Lower leg skin (tissue), 3 donors: ENCODE results near the gene MYO1E.

Experiments used
- CTCF ChIP-seq, 3 donors: fragments of 450-650 bp; IDR thresholded peaks; one replicate each; pipeline ENCODE4 v1.5.1; 2016; ENCODE audit warnings: antibody characterized with exemption in 3 of 3, mild to moderate bottlenecking in 3 of 3, moderate library complexity in 2 of 3
- POLR2A ChIP-seq, 2 donors: fragments of 450-650 bp; IDR thresholded peaks; one replicate each; pipeline ENCODE4 v1.6.1; 2016 to 2017; ENCODE audit warnings: antibody characterized with exemption in 2 of 2, mild to moderate bottlenecking in 1 of 2, moderate library complexity in 1 of 2

GRCh38 chr15:59385171-59385570, 12.5 kb upstream of the MYO1E start:
- TF ChIP-seq CTCF (IDR thresholded peaks at IDR 0.05) (no peak), POLR2A (IDR thresholded peaks at IDR 0.05) (no peak)
